ENCODE results near the gene ITGA8.

ITGA8 gene

DNA sequence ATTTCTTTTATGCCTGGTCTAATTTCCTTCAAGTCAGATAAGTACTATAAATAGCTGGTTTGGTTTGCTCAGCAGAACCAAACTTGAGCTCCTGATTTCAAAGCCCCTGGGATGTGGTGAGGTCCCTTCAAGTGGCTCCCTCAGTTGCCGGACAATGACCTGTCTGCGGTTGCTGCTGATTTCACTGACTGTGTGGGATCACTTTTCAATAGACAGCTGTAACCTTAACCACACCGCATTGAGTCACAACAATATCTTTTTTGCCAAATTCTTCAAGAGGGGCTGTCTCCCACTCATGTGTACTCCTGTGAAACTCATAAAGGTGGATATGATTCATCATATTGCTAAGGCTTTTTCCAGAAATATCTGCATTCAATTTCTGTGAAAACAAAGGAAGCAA is 23.1 kb upstream of the ITGA8 start:
- no peak for DNase-seq
- Mint-ChIP-seq H3K27ac (no peak overlapping the region), H3K36me3 (ENCODE audit: low read depth) (no peaks in the 10 kb centered on the region), H3K4me3 (no peak overlapping the region), H3K4me1 (ENCODE audit: low read depth) (no peaks in the 10 kb centered on the region), H3K9me3 (no peaks in the 10 kb centered on the region), H3K27me3 (peaks cover 16% of the 10 kb centered on the region)

DNA sequence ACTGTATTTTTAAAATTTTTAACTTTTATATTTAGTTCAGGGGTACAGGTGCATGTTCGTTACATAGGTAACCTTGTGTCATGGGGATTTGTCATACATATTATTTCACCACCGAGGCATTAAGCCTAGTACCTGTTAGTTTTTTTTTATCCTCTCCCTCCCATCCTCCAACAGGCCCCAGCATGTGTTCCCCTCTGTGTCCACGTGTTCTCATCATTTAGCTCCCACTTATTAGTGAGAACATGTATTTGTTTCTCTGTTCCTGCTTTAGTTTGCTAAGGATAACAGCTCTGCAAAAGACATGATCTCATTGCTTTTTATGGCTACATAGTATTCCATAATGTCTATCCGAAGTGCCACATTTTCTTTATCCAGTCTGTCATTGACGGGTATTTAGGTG is 22.4 kb upstream of the ITGA8 start:
- peaks cover 16% of the 10 kb centered on the region for H3K27me3 Mint-ChIP-seq
- H3K36me3 Mint-ChIP-seq (ENCODE audit: low read depth) = no peaks in the 10 kb centered on the region
- no peak overlapping the region for H3K27ac Mint-ChIP-seq
- H3K4me3 Mint-ChIP-seq = no peak overlapping the region
- no peaks in the 10 kb centered on the region for H3K9me3 Mint-ChIP-seq
- no peak for DNase-seq
- no peaks in the 10 kb centered on the region for H3K4me1 Mint-ChIP-seq (ENCODE audit: low read depth)

DNA sequence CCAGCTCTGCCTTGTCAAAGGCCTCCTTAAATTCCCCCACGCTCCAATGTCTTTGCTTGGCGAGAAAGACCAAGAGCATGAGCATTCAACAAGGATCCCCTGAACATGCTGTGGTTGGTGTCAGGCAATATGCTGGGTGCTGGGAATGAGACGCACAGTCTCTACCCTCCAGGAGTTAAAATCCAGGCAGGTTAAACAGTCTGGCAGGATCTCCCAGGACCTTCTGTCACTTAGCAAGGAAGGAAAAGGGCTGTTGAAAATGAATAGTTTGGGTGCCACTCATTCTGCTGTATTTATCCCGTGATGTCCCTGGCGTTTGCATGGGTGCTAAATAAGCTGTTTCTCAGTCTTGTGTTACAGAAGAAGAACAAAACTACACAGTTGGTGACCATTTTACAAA is 21.9 kb upstream of the ITGA8 start:
- H3K36me3 Mint-ChIP-seq (ENCODE audit: low read depth) = no peaks in the 10 kb centered on the region
- H3K27ac Mint-ChIP-seq = no peak overlapping the region
- H3K27me3 Mint-ChIP-seq = peaks cover 16% of the 10 kb centered on the region
- DNase-seq = no peak
- no peaks in the 10 kb centered on the region for H3K4me1 Mint-ChIP-seq (ENCODE audit: low read depth)
- H3K4me3 Mint-ChIP-seq = no peak overlapping the region
- no peaks in the 10 kb centered on the region for H3K9me3 Mint-ChIP-seq

DNA sequence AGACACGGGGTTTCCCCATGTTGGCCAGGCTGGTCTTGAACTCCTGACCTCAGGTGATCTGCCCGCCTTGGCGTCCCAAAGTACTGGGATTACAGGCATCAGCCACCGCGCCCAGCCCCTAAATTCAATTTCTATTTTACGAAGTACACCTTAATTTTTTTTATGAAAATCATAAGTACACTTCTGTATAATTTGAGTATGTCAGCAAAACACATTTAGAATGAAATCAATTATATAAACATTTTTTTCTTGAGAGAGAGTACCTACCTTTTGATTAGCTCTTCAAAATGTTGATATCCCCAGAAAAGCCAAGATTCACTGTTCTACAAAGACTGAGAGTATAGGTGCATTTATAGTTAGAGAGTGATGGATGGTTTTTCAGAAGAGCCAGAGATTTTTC is 20.5 kb upstream of the ITGA8 start:
- H3K4me1 Mint-ChIP-seq (ENCODE audit: low read depth) = no peaks in the 10 kb centered on the region

DNA sequence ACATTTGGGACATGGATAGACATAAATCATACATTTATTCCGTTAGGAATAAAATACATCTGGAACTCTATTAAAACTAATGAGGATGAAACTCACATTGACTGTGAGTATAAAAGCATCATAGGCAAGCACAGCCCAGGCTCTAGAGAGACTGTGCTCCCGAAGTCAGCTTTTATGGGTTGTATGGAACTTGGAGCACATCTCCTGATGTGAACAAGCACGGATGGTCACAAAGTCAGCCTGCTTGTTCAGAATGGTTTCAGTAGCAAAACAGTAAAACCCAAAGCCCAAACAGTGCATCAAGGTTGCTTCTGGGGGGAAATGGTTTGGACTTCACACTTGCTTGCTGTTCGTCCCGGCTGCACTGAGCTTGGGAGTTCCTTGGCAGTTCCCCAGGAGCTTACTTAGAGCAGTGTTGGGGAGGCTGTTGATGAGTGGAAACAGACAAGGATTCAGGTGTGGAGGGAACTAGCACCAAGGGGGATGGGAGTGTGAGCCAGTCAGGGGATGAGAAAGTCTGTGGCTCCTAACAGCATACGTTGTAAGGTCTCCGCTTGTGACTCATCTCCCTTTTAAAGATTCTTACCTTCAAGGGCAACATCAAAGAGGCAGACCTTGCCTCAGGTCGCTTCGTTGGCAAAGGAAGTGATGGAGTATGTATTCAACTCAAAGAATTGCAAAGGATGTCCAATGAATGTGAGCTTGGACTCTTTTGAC is 19.7 kb upstream of the ITGA8 start:
- Mint-ChIP-seq H3K27ac (no peak overlapping the region), H3K4me1 (ENCODE audit: low read depth) (no peaks in the 10 kb centered on the region), H3K4me3 (no peak overlapping the region), H3K27me3 (peaks cover 14% of the 10 kb centered on the region), H3K36me3 (ENCODE audit: low read depth) (no peaks in the 10 kb centered on the region), H3K9me3 (no peaks in the 10 kb centered on the region)
- DNase-seq = no peak

More for the DNA sequence above, 20.5 kb upstream of the ITGA8 start:
- Mint-ChIP-seq H3K4me3 (no peak overlapping the region), H3K27me3 (peaks cover 14% of the 10 kb centered on the region), H3K36me3 (ENCODE audit: low read depth) (no peaks in the 10 kb centered on the region), H3K9me3 (no peaks in the 10 kb centered on the region), H3K27ac (no peak overlapping the region)
- no peak for DNase-seq

DNA sequence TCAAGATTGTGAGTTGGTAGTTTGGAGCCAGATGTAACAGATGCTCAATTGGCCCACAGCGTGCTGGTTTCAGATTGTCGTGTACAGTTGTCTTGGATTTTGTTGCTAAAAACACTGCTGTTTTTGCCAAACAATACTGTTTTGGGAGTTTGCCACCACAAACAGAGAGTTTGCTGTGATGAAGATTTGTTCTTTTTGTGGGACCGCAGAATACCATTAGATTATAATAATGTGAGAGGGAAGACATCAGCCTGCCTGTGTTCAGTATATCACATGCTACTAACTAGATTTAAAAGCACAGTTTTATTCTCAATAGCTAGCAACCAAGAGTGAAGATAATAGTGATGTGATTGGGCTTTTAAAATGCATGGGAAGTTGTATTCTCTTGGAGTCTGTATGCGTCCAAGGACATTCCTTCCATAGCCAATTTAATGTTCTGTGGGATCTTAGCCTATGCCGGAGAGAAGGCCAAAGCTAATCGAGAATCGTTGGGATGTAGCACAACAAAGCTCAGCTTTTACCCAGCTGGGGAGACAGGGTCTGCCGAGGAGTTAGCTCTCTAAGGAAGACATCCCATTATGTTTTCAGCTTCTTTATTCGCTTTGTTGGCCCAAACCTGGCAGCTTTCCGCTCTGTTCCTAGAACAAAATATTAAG is 18.7 kb upstream of the ITGA8 start:
- peaks cover 3% of the 10 kb centered on the region for H3K9me3 Mint-ChIP-seq
- no peaks in the 10 kb centered on the region for H3K4me1 Mint-ChIP-seq (ENCODE audit: low read depth)
- H3K4me3 Mint-ChIP-seq = no peak overlapping the region
- no peak for DNase-seq
- peaks cover 18% of the 10 kb centered on the region for H3K27me3 Mint-ChIP-seq
- H3K36me3 Mint-ChIP-seq (ENCODE audit: low read depth) = no peaks in the 10 kb centered on the region
- H3K27ac Mint-ChIP-seq = no peak overlapping the region

DNA sequence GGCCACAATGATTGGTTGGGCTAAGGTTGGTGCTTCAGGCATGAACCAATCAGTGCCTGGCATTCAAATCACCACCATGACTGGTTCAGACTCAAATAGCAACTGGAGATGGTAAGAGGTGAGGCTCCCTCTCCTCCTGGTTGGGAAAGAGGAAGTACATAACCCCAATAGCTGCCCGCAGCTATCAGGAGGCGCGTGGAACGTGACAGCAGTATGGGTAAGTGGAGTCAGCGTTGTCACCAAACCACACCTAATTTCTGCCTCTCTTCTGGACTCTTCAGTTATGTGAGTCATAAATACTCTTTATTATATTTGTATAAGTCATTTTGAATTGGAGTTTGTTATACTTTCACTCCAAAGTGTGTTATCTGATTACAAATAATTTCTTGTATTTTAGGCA is 17.9 kb upstream of the ITGA8 start:
- peaks cover 18% of the 10 kb centered on the region for H3K27me3 Mint-ChIP-seq
- H3K4me1 Mint-ChIP-seq (ENCODE audit: low read depth) = no peaks in the 10 kb centered on the region
- H3K9me3 Mint-ChIP-seq = peaks cover 3% of the 10 kb centered on the region
- DNase-seq = no peak
- no peak overlapping the region for H3K27ac Mint-ChIP-seq
- H3K36me3 Mint-ChIP-seq (ENCODE audit: low read depth) = no peaks in the 10 kb centered on the region
- no peak overlapping the region for H3K4me3 Mint-ChIP-seq

DNA sequence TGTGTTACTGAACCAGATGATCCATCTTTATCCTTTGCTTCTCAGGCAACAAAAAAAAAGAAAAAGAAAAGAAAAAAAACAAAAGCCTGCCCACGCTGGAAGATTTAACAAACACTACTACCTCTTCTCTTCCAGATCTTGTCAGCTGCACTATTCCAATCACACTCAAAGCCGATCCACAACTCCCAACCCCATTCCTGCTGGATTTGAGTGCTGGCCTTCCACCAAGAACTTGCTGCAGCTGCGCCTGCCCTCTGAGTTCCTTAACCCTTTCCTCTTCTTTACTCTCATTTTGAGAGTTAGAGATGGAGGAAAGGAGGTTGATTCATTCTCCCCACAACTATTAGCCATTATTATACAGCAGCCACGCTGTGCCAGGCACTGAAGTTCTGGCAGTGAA is 16.0 kb upstream of the ITGA8 start:
- Mint-ChIP-seq H3K4me1 (ENCODE audit: low read depth) (no peaks in the 10 kb centered on the region), H3K9me3 (peaks cover 7% of the 10 kb centered on the region), H3K27me3 (peaks cover 22% of the 10 kb centered on the region), H3K36me3 (ENCODE audit: low read depth) (no peaks in the 10 kb centered on the region), H3K4me3 (no peak overlapping the region), H3K27ac (no peak overlapping the region)
- DNase-seq = no peak

DNA sequence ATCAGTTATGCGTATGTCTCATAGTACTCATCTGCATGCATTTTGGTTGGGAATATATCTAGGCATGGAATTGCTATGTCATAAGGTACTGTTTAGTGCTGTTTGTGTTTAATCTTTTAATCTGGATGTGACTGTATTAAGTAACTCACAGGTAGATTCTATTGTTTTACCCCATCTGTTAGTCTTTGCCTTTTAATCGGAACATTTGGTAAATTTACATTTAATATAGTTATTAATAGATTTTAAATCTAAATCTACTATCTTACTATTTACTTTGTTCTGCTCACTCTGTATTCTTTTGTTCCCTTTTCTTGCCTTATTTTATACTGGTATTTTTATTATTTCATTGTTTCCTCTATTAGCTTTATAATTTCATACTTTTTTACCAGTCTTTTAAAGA is 10.6 kb upstream of the ITGA8 start:
- H3K9me3 Mint-ChIP-seq = peaks cover 10% of the 10 kb centered on the region
- no peak for DNase-seq
- peaks cover 10% of the 10 kb centered on the region for H3K27me3 Mint-ChIP-seq
- H3K36me3 Mint-ChIP-seq (ENCODE audit: low read depth) = no peaks in the 10 kb centered on the region
- H3K4me1 Mint-ChIP-seq (ENCODE audit: low read depth) = no peaks in the 10 kb centered on the region
- no peak overlapping the region for H3K27ac Mint-ChIP-seq
- H3K4me3 Mint-ChIP-seq = no peak overlapping the region

DNA sequence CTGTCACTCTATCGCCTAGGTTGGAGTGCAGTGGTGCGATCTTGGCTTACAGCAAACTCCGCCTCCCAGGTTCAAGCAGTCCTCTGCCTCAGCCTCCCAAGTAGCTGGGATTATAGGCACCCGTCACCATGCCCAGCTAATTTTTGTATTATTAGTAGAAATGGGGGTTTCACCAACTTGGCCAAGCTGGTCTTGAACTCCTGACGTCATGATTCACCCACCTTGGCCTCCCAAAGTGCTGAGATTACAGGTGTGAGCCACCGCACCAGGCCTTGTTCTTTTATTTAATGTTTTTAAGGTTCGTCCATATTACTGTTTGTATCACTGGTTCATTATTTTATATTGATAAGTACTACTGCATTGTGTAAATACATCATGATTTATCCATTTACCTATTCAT is 10.2 kb upstream of the ITGA8 start:
- H3K36me3 Mint-ChIP-seq (ENCODE audit: low read depth) = no peaks in the 10 kb centered on the region
- H3K27me3 Mint-ChIP-seq = peaks cover 12% of the 10 kb centered on the region
- no peak overlapping the region for H3K27ac Mint-ChIP-seq
- peaks cover 10% of the 10 kb centered on the region for H3K9me3 Mint-ChIP-seq
- DNase-seq = no peak
- no peak overlapping the region for H3K4me3 Mint-ChIP-seq
- no peaks in the 10 kb centered on the region for H3K4me1 Mint-ChIP-seq (ENCODE audit: low read depth)

DNA sequence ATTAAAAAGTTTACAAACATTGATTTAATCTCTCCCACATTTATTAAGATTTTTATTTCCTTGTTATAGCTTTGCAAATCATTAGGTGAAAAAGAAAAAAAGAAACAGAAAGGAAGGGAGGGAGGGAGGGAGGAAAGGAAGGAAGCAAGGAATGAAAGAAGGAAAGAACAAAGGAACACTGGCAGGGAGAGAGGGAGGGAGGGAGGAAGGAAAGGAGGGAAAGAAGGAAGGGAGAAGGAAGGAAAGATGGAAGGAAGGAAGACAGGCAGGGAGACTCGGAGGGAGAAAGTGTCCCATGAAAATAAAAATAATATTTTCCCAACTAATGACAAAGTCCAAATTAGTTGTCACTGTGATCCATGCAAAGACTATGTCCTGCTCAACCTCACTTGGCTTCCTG is 6.3 kb upstream of the ITGA8 start:
- Mint-ChIP-seq H3K36me3 (ENCODE audit: low read depth) (no peaks in the 10 kb centered on the region), H3K27me3 (peaks cover 22% of the 10 kb centered on the region), H3K27ac (no peak overlapping the region), H3K9me3 (peaks cover 5% of the 10 kb centered on the region), H3K4me1 (ENCODE audit: low read depth) (no peaks in the 10 kb centered on the region), H3K4me3 (no peak overlapping the region)
- no peak for DNase-seq

DNA sequence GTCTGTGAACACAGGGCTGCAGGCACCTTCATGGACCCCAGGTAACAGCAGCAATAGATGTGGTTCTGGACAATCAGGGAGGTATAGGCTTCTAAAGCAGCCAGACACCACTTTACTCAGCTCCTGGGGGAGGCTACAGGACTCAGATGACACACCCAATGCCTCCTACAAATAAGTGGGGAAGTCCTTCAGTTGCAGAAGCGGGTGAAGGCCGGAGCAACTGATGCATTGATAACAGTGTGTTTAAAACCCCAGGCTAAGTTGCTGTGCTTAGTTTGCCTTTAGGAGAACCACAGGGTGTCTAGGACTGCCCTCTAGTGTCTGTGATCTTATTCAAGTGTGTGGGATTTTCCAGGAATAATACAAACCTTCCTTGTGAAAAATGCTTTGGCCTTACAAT is 5.9 kb upstream of the ITGA8 start:
- H3K36me3 Mint-ChIP-seq (ENCODE audit: low read depth) = no peaks in the 10 kb centered on the region
- no peak for DNase-seq
- peaks cover 2% of the 10 kb centered on the region for H3K9me3 Mint-ChIP-seq
- peaks cover 26% of the 10 kb centered on the region for H3K27me3 Mint-ChIP-seq
- H3K27ac Mint-ChIP-seq = no peak overlapping the region
- no peaks in the 10 kb centered on the region for H3K4me1 Mint-ChIP-seq (ENCODE audit: low read depth)
- no peak overlapping the region for H3K4me3 Mint-ChIP-seq

DNA sequence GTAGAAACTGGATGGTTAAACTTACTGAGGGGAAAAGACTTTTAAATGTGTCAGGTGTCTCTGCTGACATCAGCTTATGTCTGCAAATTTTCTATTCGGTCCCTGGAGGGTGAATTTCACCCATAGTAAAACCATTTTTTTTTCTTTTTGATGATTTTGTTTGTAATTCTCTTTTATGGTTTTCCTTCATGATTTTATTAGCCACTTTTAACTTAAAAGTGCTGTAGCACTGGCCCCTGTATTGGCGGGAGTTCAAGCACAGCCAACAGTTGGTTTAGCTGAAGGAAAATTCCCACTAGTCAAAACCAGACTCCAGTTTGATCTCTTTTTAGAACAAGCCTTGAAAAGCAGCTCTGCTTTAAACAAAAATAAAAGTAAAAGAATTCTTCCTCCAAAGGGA is 5.0 kb upstream of the ITGA8 start:
- Mint-ChIP-seq H3K36me3 (ENCODE audit: low read depth) (no peaks in the 10 kb centered on the region), H3K9me3 (no peaks in the 10 kb centered on the region), H3K27me3 (peaks cover 31% of the 10 kb centered on the region), H3K4me3 (no peak overlapping the region), H3K27ac (no peak overlapping the region), H3K4me1 (ENCODE audit: low read depth) (peaks cover 2% of the 10 kb centered on the region)
- no peak for DNase-seq

DNA sequence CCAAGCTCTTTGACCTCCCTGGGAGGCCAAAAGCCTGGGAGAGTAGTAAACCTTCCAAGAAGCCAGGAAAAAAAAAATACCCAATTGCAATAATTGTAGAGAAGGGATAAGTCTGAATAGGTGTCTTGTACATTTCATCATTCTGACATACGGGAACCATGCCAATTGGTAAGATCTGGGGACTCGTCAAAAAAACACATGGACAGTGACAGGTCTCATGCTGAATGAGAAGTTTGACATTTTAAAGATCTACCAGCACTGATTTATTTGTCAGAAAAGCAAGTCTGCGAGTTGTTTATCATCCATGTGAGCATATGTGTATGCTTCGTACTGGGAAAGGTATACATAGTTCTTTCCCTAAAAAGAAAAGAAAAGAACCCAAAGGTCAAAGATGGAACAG is 4.1 kb upstream of the ITGA8 start:
- peaks cover 36% of the 10 kb centered on the region for H3K27me3 Mint-ChIP-seq

DNA sequence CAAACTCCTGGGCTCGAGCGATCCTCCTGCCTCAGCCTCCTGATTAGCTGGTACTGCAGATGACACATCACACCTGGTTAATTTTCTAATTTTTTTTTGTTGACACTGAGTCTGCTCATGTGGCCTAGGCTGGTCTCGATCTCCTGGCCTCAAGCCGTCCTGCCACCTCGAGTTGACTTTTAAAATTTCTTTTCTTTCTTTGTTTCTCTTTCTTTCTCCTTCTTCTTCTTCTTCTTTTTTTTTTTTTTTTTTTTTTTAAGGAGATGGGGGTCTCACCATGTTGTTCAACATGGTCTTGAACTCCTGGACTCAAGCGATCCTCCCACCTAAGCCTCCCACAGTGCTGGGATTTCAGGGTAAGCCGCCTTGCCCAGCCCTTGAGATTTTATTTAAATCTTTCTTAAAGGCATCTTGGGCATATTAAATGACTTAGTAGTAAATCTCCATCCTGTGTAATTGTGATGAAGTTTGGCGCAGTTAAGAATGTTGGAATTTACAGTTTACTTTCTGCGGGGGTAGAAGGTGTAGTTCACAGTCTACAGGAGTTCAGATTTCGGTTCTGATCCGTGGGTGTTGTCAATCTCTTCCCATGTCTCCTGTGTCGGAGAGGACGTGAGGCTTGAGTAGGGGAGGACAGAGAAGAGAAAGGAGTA is 1.0 kb upstream of the ITGA8 start:
- no peak for DNase-seq
- Mint-ChIP-seq H3K36me3 (ENCODE audit: low read depth) (no peaks in the 10 kb centered on the region), H3K4me1 (ENCODE audit: low read depth) (peaks cover 6% of the 10 kb centered on the region), H3K27me3 (peaks cover 57% of the 10 kb centered on the region), H3K27ac (no peak overlapping the region), H3K9me3 (no peaks in the 10 kb centered on the region), H3K4me3 (no peak overlapping the region)

More for the DNA sequence above, 4.1 kb upstream of the ITGA8 start:
- peaks cover 6% of the 10 kb centered on the region for H3K4me1 Mint-ChIP-seq (ENCODE audit: low read depth)
- no peak overlapping the region for H3K27ac Mint-ChIP-seq
- H3K9me3 Mint-ChIP-seq = no peaks in the 10 kb centered on the region
- DNase-seq = no peak
- no peaks in the 10 kb centered on the region for H3K36me3 Mint-ChIP-seq (ENCODE audit: low read depth)
- H3K4me3 Mint-ChIP-seq = no peak overlapping the region

Data from activated T-cell treated with anti-CD3 and anti-CD28 coated beads, Interleukin-2, amount 50 U/mL, for 24 hours (primary cell).